GM18909 (cell line): ENCODE measurements around the gene SLIT3.
"Not testable (repeated sequence)": the region's sequence is repeated elsewhere in the genome, so short reads cannot be mapped to it uniquely, and the experiment has no call there.

Experiments
- ATAC-seq: cut with Tn5 transposase; IDR thresholded peaks from one replicate; pipeline ENCODE4 v1.9.1; 2021; ENCODE audit warnings: mild to moderate bottlenecking; ENCODE audit not compliant: unreplicated experiment, poor library complexity

SLIT3 gene

GRCh38 chr5:169119288-169120048 lies 181.5 kb downstream of the SLIT3 start:
- no peak for ATAC-seq

GRCh38 chr5:169116961-169117461 lies 183.9 kb downstream of the SLIT3 start:
- no peak for ATAC-seq

- ATAC-seq = no peak
These were observed 185.3 kb downstream of the SLIT3 start for GRCh38 chr5:169115461-169116124.

GRCh38 chr5:169114466-169115065 lies 186.4 kb downstream of the SLIT3 start:
- no peak for ATAC-seq

- no peak for ATAC-seq
These were observed 188.9 kb downstream of the SLIT3 start for GRCh38 chr5:169112016-169112415.

GRCh38 chr5:169106911-169107706 lies 193.8 kb downstream of the SLIT3 start:
- ATAC-seq = no peak

GRCh38 chr5:169105582-169105981 lies 195.4 kb downstream of the SLIT3 start:
- ATAC-seq = not testable (repeated sequence)

- ATAC-seq = no peak
These were observed 195.9 kb downstream of the SLIT3 start for GRCh38 chr5:169104937-169105494.

- ATAC-seq = no peak
These were observed 197.3 kb downstream of the SLIT3 start for GRCh38 chr5:169103586-169104181.

GRCh38 chr5:169101966-169102365 lies 199.0 kb downstream of the SLIT3 start:
- no peak for ATAC-seq

- ATAC-seq = no peak
These were observed 200.2 kb downstream of the SLIT3 start for GRCh38 chr5:169100735-169101075.

- ATAC-seq = no peak
These were observed 200.9 kb downstream of the SLIT3 start for GRCh38 chr5:169099801-169100734.

- no peak for ATAC-seq
These were observed 202.4 kb downstream of the SLIT3 start for GRCh38 chr5:169098331-169099121.

- no peak for ATAC-seq
These were observed 203.3 kb downstream of the SLIT3 start for GRCh38 chr5:169097374-169098326.

- no peak for ATAC-seq
These were observed 205.0 kb downstream of the SLIT3 start for GRCh38 chr5:169095976-169096375.

- no peak for ATAC-seq
These were observed 205.5 kb downstream of the SLIT3 start for GRCh38 chr5:169095410-169095960.
